ENCODE measurements around the gene MRPL20. TPM values are rescaled to one million over a fixed set of nuclear protein-coding genes. Genes with fewer than 3 reads are reported as not detected.

MRPL20 gene
- total and polyA plus RNA-seq, 4 donors, result 47.8 to 170 (median 74.0) TPM

GRCh38 chr1:1388078-1388472 lies 19.0 kb downstream of the MRPL20 start:
- DNase-seq (ENCODE audit: low spot score), result no peak
- TF ChIP-seq JUND (IDR thresholded peaks at IDR 0.05), result no peak
- TF ChIP-seq YY1 (IDR thresholded peaks at IDR 0.05), result no peak
- no peak for TF ChIP-seq GABPA (IDR thresholded peaks at IDR 0.05 in 1 of 2, conservative IDR thresholded peaks at IDR 0.05 in 1 of 2)
- no peak for TF ChIP-seq REST (IDR thresholded peaks at IDR 0.05)
- no peak for TF ChIP-seq RXRA (IDR thresholded peaks at IDR 0.05)
- TF ChIP-seq HNF4G (IDR thresholded peaks at IDR 0.05), result no peak
- no peak for TF ChIP-seq ATF3 (IDR thresholded peaks at IDR 0.05)
- no peak for TF ChIP-seq EGR1 (IDR thresholded peaks at IDR 0.05; ENCODE audit: low read depth in 2 of 2)
- TF ChIP-seq MAX (IDR thresholded peaks at IDR 0.05), result no peak
- TF ChIP-seq RAD21 (IDR thresholded peaks at IDR 0.05), result no peak
- no peak for TF ChIP-seq HNF4A (conservative IDR thresholded peaks at IDR 0.05)
- TF ChIP-seq FOXA2 (IDR thresholded peaks at IDR 0.05), result no peak
- no peak for TF ChIP-seq NR2F2 (IDR thresholded peaks at IDR 0.05)
- no peak for TF ChIP-seq SP1 (IDR thresholded peaks at IDR 0.05)
- no peak for TF ChIP-seq ZBTB33 (IDR thresholded peaks at IDR 0.05)
- H3K36me3 ChIP-seq (ENCODE audit: control insufficient read depth in 4 of 4, insufficient read depth in 3 of 4, low read depth in 1 of 4, low read length in 3 of 4), result peaks cover 36 to 73% (median 57%) of the 10 kb centered on the region in 4 donors
- H3K9ac ChIP-seq (ENCODE audit: low read depth in 1 of 2, low read length in 2 of 2), result no peak overlapping the region
- no peaks in the 10 kb centered on the region for H3K27me3 ChIP-seq (ENCODE audit: control insufficient read depth in 4 of 4, insufficient read depth in 4 of 4, low read length in 3 of 4)
- no peak overlapping the region for H3K27ac ChIP-seq (ENCODE audit: low read depth in 1 of 2, low read length in 2 of 2)
- H3K4me3 ChIP-seq (ENCODE audit: low read depth in 1 of 3, low read length in 3 of 3), result no peak overlapping the region
- 97% methylated on average over 16 of the region's 16 CpGs for WGBS
- H3K4me1 ChIP-seq (ENCODE audit: control insufficient read depth in 4 of 4, insufficient read depth in 4 of 4, low read length in 3 of 4), result peaks cover 0 to 10% (median 6%) of the 10 kb centered on the region in 4 donors
- no peaks in the 10 kb centered on the region for H3K9me3 ChIP-seq (ENCODE audit: control insufficient read depth in 4 of 4, low read length in 3 of 4)

- H3K27me3 ChIP-seq (ENCODE audit: control insufficient read depth in 4 of 4, insufficient read depth in 4 of 4, low read length in 3 of 4), result no peaks in the 10 kb centered on the region
- H3K9me3 ChIP-seq (ENCODE audit: control insufficient read depth in 4 of 4, low read length in 3 of 4), result no peaks in the 10 kb centered on the region
- no peak overlapping the region for H3K4me3 ChIP-seq (ENCODE audit: low read depth in 1 of 3, low read length in 3 of 3)
- H3K36me3 ChIP-seq (ENCODE audit: control insufficient read depth in 4 of 4, insufficient read depth in 3 of 4, low read depth in 1 of 4, low read length in 3 of 4), result peaks cover 33 to 66% (median 50%) of the 10 kb centered on the region in 4 donors
- no peak for DNase-seq (ENCODE audit: low spot score)
- H3K27ac ChIP-seq (ENCODE audit: low read depth in 1 of 2, low read length in 2 of 2), result no peak overlapping the region
- WGBS, result 97% methylated on average over 50 of the region's 50 CpGs
- H3K4me1 ChIP-seq (ENCODE audit: control insufficient read depth in 4 of 4, insufficient read depth in 4 of 4, low read length in 3 of 4), result peaks cover 0 to 15% (median 8%) of the 10 kb centered on the region in 4 donors
- TF ChIP-seq RAD21 (IDR thresholded peaks at IDR 0.05), result no peak
- no peak for TF ChIP-seq REST (IDR thresholded peaks at IDR 0.05)
- H3K9ac ChIP-seq (ENCODE audit: low read depth in 1 of 2, low read length in 2 of 2), result no peak overlapping the region
These were observed 19.7 kb downstream of the MRPL20 start for GRCh38 chr1:1387098-1388077.

Measured in liver (tissue), 9 donors.